ACHN (cell line): ENCODE measurements around the gene NIP7.

Experiments used
- DNase-seq: peaks from one replicate; pipeline ENCODE4 v3.0.0-alpha.2; 2015
- in situ Hi-C: cut with HindIII; loops from 2 replicates; pipeline ENCODE4 v1.10.0; 2017; ENCODE audit warnings: low sequenced_read_pairs, low pct_ligation_motif_present, low pct_unique_long_range_greater_than_20kb

The NIP7 gene

GRCh38 chr16:69371564-69371963, 32.0 kb downstream of the NIP7 start:
- DNase-seq: no peak
- in situ Hi-C loops: no loop called here

- in situ Hi-C loops: no loop called here
- DNase-seq: no peak
These were observed 33.4 kb downstream of the NIP7 start for GRCh38 chr16:69373019-69373418.

- DNase-seq: no peak
- in situ Hi-C loops: no loop called here
These were observed 37.0 kb downstream of the NIP7 start for GRCh38 chr16:69376393-69377059.

GRCh38 chr16:69378036-69378435, 38.5 kb downstream of the NIP7 start:
- in situ Hi-C loops: no loop called here
- no peak for DNase-seq

GRCh38 chr16:69378760-69379159, 39.2 kb downstream of the NIP7 start:
- no peak for DNase-seq
- in situ Hi-C loops: no loop called here

- DNase-seq: no peak
- in situ Hi-C loops: no loop called here
These were observed 41.7 kb downstream of the NIP7 start for GRCh38 chr16:69381231-69381630.

- in situ Hi-C loops: no loop called here
- no peak for DNase-seq
These were observed 42.8 kb downstream of the NIP7 start for GRCh38 chr16:69382421-69382820.

GRCh38 chr16:69384974-69385373, 45.4 kb downstream of the NIP7 start:
- DNase-seq: no peak
- in situ Hi-C loops: no loop called here

GRCh38 chr16:69386596-69386995, 47.0 kb downstream of the NIP7 start:
- DNase-seq: peak; percentile 22
- in situ Hi-C loops: no loop called here
